NCI-H1417 treated with DMSO at 0.1 percent for 48 hours (cell line): ENCODE results near the gene SARS1.
A peak's percentile ranks its signal among the peaks of the same experiment; 100 is the strongest.
"Not testable (repeated sequence)": the region's sequence is repeated elsewhere in the genome, so short reads cannot be mapped to it uniquely, and the experiment has no call there.

Experiments used
- DNase-seq: peaks from one replicate; lab custom pipeline; 2025; lab: John Stamatoyannopoulos, UW

SARS1 gene, protein sequence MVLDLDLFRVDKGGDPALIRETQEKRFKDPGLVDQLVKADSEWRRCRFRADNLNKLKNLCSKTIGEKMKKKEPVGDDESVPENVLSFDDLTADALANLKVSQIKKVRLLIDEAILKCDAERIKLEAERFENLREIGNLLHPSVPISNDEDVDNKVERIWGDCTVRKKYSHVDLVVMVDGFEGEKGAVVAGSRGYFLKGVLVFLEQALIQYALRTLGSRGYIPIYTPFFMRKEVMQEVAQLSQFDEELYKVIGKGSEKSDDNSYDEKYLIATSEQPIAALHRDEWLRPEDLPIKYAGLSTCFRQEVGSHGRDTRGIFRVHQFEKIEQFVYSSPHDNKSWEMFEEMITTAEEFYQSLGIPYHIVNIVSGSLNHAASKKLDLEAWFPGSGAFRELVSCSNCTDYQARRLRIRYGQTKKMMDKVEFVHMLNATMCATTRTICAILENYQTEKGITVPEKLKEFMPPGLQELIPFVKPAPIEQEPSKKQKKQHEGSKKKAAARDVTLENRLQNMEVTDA

DNA sequence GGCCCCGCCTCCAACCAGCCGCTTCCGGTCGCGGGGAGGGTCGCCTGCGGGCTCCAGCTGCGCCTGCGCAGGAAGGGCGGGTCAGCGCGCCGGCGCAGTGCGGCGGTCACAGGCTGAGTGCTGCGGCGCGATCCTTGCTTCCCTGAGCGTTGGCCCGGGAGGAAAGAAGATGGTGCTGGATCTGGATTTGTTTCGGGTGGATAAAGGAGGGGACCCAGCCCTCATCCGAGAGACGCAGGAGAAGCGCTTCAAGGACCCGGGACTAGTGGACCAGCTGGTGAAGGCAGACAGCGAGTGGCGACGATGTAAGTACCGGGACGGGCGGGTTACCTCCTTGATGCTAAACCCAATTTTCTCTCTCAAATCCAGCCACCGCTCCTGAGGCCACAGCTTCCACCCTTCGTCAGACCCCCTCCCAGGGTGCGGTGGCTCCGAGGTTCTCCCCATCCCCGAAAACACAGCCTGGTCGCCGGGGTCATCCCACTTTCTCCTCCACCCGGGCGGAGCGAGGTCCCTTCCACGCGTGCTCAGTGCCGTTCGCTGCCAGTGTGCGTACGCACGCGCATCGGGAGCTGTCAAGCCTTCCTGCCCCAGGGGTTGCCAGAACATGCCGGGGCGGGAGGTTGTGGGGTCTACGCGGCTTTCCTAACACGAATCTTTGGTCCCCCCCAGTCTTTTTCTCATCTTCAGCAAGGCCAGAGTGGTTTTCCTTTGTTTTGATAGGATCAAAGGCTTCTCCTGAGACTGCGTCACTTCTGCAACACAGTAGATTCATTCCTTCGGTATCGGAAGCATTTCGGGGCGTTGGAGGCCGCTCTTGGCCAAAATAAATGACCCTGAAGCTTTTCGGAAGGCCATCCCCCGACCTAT, at the start of gene SARS1:
SARS1 (plus strand) TSS at position 95 of the 870 bp plus-strand sequence; CDS start at position 170, 75 bp downstream.
- DNase-seq, result peak; percentile 29

DNA sequence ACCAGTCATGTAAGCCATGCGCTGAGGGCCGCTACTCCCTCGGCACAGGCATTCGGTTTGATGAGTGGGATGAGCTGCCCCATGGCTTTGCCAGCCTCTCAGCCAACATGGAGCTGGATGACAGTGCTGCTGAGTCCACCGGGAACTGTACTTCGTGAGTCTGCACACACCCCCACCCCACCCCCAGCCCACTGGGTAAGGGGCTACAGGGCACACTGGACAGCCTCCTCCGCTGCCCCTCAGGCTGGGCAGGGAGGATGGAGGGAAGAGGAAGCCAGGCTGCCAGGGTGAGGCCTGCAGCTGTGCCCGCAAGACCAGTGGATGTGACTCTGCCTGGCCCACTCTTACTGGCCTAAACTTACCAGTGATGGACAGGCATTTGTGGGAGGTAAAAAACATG, 49.2 kb upstream of the SARS1 start:
- no peak for DNase-seq

DNA sequence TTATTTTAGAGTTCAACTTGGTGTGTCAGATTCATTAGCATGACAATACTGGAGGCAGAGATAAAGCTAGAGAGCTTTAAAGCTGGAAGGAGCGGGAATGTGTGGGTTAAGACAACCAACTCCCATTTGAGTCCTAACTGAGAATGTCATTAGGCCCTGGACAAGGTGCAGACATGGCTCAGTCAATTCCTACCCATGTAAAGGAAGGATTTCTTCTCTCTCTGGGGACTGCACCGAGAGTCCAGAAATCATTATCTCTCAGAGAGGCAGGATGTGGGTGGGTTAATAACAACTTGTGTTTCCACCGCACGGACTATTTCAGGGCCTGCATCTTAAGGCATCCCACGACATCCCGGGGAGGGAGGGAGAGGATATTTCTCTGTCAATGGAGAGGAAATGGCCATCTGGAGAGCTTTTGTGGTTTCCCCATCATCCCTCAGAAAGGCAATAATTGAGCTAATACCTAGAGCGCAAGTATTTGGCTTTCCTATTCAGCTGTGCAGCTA, 46.7 kb upstream of the SARS1 start:
- DNase-seq, result no peak

DNA sequence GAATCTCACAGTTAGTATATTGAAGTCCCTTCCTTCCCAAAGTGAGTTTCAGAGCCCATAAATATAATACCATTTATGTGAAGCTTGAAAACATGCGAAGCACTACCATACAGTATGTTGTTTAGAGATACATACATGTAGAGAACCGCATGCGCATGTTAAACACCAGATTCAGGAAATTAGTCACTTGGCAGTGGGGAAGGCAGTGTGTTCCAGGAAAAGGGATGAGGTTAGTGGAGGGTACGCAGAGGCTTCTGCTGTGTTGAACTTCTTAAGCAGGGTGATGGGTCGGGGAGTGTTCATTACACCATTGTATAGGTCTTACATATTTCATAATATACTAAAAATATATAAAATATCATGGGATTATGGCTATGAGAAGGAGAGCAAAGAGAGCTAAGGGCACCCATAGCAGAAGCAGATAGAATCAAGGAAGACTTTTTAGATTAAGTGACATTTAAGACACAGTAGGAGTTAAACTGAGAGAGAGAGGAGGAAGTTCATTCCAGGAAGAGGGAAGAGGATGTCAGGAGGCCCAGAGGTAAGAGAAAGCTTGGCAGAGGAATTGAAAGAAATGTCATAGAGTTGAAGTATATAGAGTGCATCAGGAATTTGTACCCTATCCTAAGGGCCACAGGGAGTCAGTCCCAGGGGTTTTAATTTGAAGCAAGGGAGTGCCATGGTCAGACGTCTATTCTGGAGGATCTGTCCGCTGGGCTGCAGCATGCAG, 43.5 kb upstream of the SARS1 start:
- DNase-seq, result no peak

DNA sequence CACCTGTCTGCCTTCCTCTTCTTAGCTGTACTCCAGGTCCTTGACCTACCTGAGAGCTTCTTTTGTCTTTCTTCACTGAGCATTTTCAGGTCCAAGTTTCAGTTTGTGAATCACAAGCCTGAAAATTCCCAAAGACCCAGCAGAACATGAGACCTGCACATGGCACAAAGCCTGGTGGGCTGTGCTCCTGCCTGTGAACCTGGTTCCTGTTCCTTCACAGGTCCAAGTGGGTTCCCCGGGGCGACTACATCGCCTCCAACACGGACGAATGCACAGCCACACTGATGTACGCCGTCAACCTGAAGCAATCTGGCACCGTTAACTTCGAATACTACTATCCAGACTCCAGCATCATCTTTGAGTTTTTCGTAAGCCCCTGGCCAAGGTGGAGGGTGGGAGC, 42.1 kb upstream of the SARS1 start:
- DNase-seq, result no peak

DNA sequence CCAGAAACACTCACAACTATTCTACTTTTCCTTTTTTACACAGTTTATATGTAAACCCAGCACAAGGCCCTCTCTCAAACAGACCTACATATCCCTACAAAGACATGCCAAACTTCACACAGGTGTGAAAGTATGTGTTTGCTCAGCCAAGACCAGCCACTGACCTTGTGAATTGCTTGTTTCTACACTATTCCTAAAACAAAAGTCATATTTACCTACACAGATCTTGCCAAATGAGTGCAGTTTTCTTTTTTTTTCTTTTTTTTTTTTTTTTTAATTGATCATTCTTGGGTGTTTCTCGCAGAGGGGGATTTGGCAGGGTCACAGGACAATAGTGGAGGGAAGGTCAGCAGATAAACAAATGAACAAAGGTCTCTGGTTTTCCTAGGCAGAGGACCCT, 37.4 kb upstream of the SARS1 start:
- not testable (repeated sequence) for DNase-seq

DNA sequence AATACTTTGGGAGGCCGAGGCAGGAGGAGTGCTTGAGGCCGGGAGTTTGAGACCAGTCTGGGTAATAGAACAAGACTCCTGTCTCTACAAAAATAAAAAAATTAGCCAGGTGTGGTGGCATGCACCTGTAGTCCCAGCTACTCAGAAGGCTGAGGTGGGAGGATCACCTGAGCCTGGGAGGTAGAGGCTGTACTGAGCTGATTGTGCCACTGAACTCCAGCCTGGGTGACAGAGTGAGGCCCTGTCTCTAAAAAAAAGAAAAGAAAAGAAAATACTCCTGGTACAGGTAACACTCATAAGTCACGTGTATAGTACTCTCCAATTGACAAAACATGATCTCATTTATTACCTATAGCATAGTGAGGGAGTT, 33.0 kb upstream of the SARS1 start:
- not testable (repeated sequence) for DNase-seq

DNA sequence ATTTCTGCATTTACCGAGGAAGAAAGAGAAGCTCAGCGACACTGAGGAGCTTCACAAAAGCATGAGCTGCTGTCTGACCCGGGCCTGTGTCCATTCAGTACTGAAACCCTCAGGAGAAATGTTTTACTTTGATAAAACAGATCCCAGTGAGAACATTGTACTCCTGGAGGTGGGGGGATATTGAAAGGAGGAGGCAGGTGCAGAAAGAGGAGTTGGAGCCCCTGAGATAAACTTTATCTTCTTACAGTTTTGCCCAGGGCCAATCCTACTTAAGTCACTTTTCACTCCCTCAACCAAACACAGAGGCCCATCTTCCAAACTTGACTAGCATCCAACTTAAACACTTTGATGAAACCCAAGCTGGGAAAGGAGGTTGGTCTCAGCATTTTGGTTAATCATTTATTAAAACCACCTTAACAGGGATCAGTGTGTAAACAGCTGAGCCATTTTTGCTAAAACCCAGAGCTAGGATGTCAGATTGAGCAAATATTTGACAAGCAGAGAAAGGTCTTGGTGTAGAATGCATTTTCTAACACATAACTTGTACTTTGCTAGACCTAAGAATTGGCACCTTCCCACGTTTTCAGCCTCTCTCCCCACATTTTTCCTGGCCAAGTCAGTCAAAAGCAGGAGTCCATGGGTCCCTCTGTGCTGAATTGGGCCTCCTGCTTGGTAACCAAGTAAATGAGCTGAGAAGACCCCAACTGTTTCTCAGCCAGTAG, 32.5 kb upstream of the SARS1 start:
- DNase-seq, result no peak

DNA sequence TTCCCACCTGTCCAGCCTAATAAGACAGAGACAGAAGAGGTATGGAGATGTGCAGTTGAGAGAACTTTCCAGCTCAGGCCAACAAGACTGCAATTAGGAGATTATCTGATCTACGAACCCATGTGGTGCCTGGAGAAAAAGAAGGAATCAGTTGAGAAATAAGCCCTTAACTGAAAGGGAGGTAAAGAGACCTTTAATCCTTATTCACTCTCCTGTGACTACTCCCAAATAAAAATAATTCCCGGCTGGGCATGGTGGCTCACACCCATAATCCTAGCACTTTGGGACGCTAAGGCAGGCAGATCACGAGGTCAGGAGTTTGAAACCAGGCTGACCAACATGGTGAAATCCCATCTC, 31.9 kb upstream of the SARS1 start:
- DNase-seq, result no peak

DNA sequence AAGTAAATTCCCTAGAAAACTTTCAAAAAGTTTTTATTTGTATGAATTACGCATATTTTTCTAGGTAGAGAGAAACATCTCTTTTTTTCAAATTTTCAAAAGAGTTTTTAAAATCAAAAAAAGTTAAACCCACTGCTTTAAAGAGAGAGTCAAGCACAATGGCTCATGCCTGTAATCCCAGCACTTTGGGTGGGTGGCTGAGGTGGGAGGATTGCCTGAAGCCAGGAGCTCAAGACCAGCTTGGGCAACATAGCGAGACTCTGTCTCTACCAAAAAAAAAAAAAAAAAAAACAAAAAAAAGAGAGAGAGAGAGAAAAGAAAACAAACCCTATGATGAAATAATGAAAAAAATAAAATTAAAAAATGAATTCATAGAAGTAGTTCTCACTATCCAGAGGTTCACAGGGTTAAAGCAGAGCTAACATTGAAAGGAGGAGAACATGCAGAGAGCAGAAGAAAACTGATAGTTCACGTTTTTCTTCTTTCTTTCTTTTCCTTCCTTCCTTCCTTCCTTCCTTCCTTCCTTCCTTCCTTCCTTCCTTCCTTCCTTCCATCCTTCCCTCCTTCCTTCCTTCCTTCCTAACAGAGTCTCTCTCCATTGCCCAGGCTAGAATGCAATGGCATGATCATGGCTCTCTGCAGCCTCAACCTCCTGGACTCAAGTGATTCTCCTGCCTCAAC, 30.5 kb upstream of the SARS1 start:
- DNase-seq, result no peak

DNA sequence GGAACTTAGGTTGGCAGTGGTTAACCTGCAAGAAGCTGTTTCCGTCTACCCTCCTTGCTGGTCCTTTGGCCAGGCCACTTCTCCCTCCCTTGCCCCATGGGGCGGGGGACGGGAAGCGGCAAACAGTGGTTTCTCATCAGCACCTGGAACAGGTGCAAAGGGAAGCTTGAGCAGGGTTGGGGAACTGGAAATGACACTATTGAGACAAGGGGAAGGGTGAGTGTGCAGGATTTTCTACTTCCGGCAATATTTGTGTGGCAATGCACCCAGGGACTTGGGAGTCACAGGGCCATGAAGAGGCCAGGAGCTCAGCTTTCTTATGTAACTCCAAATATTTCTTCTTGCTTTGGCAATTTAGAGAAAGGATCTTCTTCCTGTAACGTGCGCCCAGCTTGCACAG, 29.0 kb upstream of the SARS1 start:
- no peak for DNase-seq

DNA sequence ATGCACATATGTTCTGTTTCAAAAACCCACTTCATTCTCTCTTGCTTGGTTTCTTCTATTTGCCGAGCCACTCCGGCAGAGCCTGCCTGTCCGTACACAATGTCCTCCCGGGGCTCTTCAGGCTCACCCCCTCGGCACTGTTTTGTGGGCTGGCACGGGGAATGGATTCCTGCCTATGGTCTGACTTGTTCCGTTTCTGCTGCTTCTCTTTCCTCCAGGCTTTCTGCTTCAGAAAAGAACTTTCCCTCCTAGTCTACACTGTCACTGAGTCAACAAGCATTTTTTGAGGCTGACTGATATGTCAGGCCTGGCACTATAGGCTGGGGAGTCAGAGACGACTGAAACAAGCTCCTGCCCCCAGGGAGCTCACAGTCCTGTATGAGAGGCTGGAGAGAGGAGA, 28.4 kb upstream of the SARS1 start:
- DNase-seq, result no peak

DNA sequence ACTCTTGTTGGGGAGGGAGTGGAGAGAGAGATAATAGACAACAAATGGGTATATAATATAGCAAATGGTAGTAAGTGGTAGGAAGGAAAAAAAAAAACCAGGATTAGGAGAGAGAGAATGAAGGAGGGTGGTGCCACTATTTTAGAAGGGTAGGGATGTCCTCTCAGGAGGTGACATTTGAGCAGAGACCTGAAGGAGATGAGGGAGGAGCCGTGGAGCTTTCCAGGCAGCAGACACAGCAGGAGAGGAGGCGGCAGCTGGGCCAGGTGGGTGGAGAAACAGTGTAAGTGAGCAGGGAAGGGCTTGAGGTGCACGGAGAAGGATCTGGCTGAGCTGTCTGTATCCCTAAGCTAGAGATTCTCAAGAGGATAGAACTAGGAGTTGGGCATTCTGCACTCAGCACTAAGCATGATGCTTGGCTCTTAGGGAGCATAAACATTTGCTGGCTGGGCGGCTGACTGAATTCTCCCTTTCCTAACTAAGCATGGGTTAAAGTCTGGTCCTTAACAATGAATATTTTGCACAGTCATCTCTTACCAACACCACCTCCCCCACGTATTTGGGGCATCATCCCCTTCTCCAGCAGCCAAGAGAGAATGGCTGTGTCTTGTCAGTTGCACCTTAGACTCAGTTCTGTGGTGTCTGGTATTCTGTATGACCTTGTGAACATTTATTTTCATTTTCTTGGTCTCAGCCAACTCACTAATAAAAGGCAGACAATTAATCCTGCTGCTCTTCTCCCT, 27.6 kb upstream of the SARS1 start:
- no peak for DNase-seq

DNA sequence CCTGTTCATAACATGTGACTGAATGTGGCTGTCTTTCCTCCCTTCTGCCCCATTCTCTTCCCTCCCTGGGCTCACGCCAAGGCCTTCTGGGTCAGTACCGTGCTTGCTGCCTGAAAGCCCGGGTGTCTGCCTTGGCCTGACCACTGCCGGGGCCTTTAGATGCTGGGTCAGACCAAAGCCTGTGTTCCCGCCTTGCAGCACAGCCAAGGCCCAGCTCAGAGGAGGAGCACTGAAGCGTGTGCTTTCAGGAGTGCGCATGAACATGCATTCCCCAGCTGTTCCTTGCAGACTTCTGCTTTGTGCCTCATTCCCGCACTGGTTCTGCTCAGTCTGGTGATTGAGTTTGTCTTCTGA, 27.0 kb upstream of the SARS1 start:
- DNase-seq, result no peak

DNA sequence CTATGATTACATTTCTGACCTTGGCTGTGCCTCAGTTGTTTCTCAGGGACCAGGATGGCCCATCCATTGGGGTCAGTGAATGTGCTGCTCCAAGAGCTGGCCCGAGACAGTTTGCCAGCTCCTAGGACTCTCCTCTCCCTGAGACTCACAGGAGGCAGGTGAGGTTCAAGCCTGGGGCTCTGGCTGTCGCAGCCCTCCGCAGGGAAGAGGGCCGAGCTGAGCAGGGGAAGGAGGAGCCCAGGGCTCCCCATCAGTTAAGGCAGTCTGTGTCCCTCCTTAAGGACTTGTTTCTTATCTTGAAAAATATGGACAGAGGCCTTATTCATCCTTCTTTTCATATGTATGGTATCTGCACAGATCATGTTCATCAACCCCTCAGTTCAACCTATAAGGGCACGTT, 26.6 kb upstream of the SARS1 start:
- DNase-seq, result no peak

DNA sequence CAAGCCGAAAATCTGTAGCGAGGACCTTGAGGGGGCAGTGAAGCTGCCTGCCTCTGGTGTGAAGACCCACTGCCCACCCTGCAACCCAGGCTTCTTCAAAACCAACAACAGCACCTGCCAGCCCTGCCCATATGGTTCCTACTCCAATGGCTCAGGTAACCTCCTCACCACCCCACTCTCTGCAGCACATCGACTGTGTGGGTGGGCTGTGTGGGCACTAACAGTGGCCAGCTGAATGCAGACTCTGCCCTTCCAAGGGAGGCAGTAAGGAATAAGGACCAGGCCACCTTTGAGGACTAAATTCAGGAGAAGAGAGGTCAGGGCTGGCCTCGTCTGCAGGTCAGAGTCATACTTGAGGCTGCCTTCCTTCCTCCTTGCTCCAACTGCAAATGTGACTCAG, 25.5 kb upstream of the SARS1 start:
- DNase-seq, result no peak

DNA sequence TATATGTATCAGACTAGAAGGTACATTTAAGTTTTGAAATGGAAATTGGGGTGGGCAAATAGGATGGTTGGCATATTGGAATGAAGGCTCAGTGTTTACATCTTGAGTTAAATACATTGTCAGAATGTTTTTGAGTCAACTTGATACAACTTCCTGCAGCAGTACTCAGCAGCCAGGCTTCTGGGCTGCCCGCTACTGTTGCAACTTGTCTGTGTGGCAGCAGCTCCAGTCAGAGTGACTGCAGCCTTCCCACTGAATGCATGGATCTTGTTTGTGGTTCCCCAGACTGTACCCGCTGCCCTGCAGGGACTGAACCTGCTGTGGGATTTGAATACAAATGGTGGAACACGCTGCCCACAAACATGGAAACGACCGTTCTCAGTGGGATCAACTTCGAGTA, 24.9 kb upstream of the SARS1 start:
- no peak for DNase-seq

DNA sequence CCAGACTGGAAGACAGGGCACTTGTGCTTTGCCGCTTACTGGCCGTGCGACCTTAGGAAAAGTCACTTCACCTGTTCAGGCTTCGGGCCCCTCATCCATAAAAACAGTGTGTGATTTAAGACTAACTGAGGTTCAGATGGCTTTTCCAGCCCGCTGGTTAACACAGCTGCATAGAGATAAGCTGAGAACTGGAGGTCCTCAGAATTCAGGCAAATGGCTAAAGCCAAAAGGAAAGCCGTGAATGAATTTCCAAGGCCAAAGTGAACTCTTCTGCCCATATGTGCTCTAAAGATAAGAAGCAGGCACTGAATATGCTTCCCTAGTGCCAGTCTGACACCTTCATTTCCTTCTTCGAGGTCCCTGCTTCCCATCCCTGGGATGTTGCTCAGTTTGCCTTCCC, 23.5 kb upstream of the SARS1 start:
- DNase-seq, result no peak

DNA sequence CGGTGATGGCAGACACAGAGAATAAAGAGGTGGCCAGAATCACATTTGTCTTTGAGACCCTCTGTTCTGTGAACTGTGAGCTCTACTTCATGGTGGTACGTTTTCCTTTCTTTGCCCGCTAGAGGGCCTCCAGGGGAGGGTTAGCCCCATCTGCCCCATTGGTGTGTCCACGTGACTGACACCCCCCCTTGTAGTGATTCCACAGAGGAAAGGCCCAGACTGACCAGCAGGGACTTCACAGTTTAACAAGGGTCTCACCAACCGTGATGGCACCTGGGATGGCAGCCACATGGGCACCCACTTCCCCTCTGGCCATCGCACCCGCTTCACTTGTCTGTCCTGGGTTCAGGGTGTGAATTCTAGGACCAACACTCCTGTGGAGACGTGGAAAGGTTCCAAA, 22.3 kb upstream of the SARS1 start:
- DNase-seq, result no peak

DNA sequence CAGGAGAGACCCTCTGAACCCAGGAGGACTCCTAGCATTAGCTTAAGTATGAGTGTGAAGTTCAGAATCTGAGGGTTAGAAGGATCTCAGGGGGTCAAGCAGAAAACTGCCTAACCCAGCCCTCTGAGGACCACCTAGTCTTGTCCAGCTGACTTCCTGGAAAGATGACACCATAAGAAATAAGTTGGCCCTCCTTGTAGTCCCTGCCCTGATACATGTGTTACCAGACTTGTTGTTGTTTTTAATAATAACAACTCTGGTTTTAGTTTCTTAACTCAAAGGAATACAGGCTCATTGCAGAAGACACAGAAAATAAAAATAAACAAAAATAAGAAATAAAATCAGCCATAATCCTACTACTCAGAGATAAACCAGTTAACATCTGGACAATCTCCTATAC, 21.8 kb upstream of the SARS1 start:
- DNase-seq, result no peak
